Choroid plexus epithelial cell (primary cell): ENCODE results near the gene YIPF3.
"Not testable (repeated sequence)": the region's sequence is repeated elsewhere in the genome, so short reads cannot be mapped to it uniquely, and the experiment has no call there.

ENCODE experiments used
- DNase-seq: peaks from one replicate; pipeline ENCODE4 v3.0.0-alpha.2; 2010; ENCODE audit warnings: low read depth
- H3K4me3 ChIP-seq: 2 replicates; pipeline ENCODE4 v1.5.1; 2011; ENCODE audit warnings: low read depth, mild to moderate bottlenecking, control low read depth, low read length, moderate library complexity
- CTCF ChIP-seq: conservative IDR thresholded peaks from 2 replicates; pipeline ENCODE4 v1.5.1; 2011; ENCODE audit warnings: low read depth, mild to moderate bottlenecking, control low read depth, inconsistent platforms, low read length, moderate library complexity

YIPF3 gene

GRCh38 chr6:43468748-43469681, 47.7 kb downstream of the YIPF3 start:
- no peak for DNase-seq
- no peak for TF ChIP-seq CTCF
- no peak overlapping the region for H3K4me3 ChIP-seq

- DNase-seq = no peak
- no peak for TF ChIP-seq CTCF
- H3K4me3 ChIP-seq = no peak overlapping the region
Observed at GRCh38 chr6:43468240-43468639, 48.5 kb downstream of the YIPF3 start.

GRCh38 chr6:43467752-43468151, 49.0 kb downstream of the YIPF3 start:
- H3K4me3 ChIP-seq = no peak overlapping the region
- TF ChIP-seq CTCF = no peak
- DNase-seq = no peak

- not testable (repeated sequence) for DNase-seq, H3K4me3 ChIP-seq
Observed at GRCh38 chr6:43467265-43467664, 49.5 kb downstream of the YIPF3 start.

GRCh38 chr6:43465948-43466347, 50.8 kb downstream of the YIPF3 start:
- no peak overlapping the region for H3K4me3 ChIP-seq
- no peak for TF ChIP-seq CTCF
- no peak for DNase-seq

GRCh38 chr6:43464337-43464736, 52.4 kb downstream of the YIPF3 start:
- TF ChIP-seq CTCF = no peak
- no peak overlapping the region for H3K4me3 ChIP-seq
- no peak for DNase-seq

- TF ChIP-seq CTCF = no peak
- no peak for DNase-seq
- no peak overlapping the region for H3K4me3 ChIP-seq
Observed at GRCh38 chr6:43461936-43462335, 54.8 kb downstream of the YIPF3 start.
